H9 (cell line): ENCODE data around the gene USP43. TPM values are rescaled to one million over a fixed set of nuclear protein-coding genes. Genes with fewer than 3 reads are reported as not detected.
"Not testable (repeated sequence)": the region's sequence is repeated elsewhere in the genome, so short reads cannot be mapped to it uniquely, and the experiment has no call there.

Experiments
- DNase-seq: peaks from one replicate; pipeline ENCODE4 v3.0.0-alpha.2; 2017
- H2AFZ ChIP-seq: one replicate; pipeline ENCODE4 v1.6.1; 2013; ENCODE audit warnings: mild to moderate bottlenecking, low read length, control low read depth, moderate library complexity
- H2AK5ac ChIP-seq: 2 replicates; pipeline ENCODE4 v1.6.1; 2013; ENCODE audit warnings: low read length, control low read depth, mixed read lengths; ENCODE audit not compliant: insufficient read length
- H2BK120ac ChIP-seq: one replicate; pipeline ENCODE4 v1.6.1; 2013; ENCODE audit warnings: low read depth, mild to moderate bottlenecking, low read length, control low read depth, inconsistent platforms; ENCODE audit not compliant: poor library complexity, severe bottlenecking
- H2BK12ac ChIP-seq: 2 replicates; pipeline ENCODE4 v1.6.1; 2013; ENCODE audit warnings: low read length, control low read depth, mixed read lengths, low read depth; ENCODE audit not compliant: insufficient read length
- H2BK15ac ChIP-seq: 2 replicates; pipeline ENCODE4 v1.6.1; 2013; ENCODE audit warnings: low read depth, low read length, control low read depth
- H2BK20ac ChIP-seq: one replicate; pipeline ENCODE4 v1.6.1; 2013; ENCODE audit warnings: low read depth, mild to moderate bottlenecking, low read length, control low read depth, inconsistent platforms; ENCODE audit not compliant: poor library complexity, severe bottlenecking
- H2BK5ac ChIP-seq: 2 replicates; pipeline ENCODE4 v1.6.1; 2013; ENCODE audit warnings: low read length, control low read depth, mixed read lengths; ENCODE audit not compliant: insufficient read length
- H3K14ac ChIP-seq: 2 replicates; pipeline ENCODE4 v1.6.1; 2013; ENCODE audit warnings: low read length, control low read depth; ENCODE audit not compliant: insufficient read depth
- H3K18ac ChIP-seq: 2 replicates; pipeline ENCODE4 v1.6.1; 2013; ENCODE audit warnings: low read depth, mild to moderate bottlenecking, mixed read lengths, low read length, control low read depth; ENCODE audit not compliant: insufficient read length
- H3K23ac ChIP-seq: 2 replicates; pipeline ENCODE4 v1.6.1; 2013; ENCODE audit warnings: low read length, control low read depth, mixed read lengths, low read depth; ENCODE audit not compliant: insufficient read length
- H3K23me2 ChIP-seq: 2 replicates; pipeline ENCODE4 v1.6.1; 2013; ENCODE audit warnings: low read depth, mild to moderate bottlenecking, mixed read lengths, low read length, control low read depth; ENCODE audit not compliant: insufficient read length, poor library complexity, severe bottlenecking
- H3K27ac ChIP-seq: 2 replicates; pipeline ENCODE4 v1.5.1; 2013; ENCODE audit warnings: low read length, control low read depth, mixed read lengths, low read depth; ENCODE audit not compliant: insufficient read length
- H3K27me3 ChIP-seq: 2 replicates; pipeline ENCODE4 v1.6.1; 2013; ENCODE audit warnings: low read length, control low read depth, inconsistent platforms; ENCODE audit not compliant: insufficient read depth
- H3K4ac ChIP-seq: 2 replicates; pipeline ENCODE4 v1.6.1; 2013; ENCODE audit warnings: low read depth, mild to moderate bottlenecking, control low read depth, inconsistent platforms, low read length, moderate library complexity
- H3K4me1 ChIP-seq: 2 replicates; pipeline ENCODE4 v1.6.1; 2013; ENCODE audit warnings: low read length, control low read depth, inconsistent platforms; ENCODE audit not compliant: insufficient read depth
- H3K4me2 ChIP-seq: 2 replicates; pipeline ENCODE4 v1.6.1; 2013; ENCODE audit warnings: low read length, control low read depth, mixed read lengths; ENCODE audit not compliant: insufficient read length, insufficient read depth
- H3K56ac ChIP-seq: 2 replicates; pipeline ENCODE4 v1.6.1; 2013; ENCODE audit warnings: low read depth, mild to moderate bottlenecking, mixed read lengths, low read length, control low read depth; ENCODE audit not compliant: insufficient read length
- H3K79me1 ChIP-seq: 2 replicates; pipeline ENCODE4 v1.6.1; 2013; ENCODE audit warnings: low read depth, mild to moderate bottlenecking, moderate library complexity, low read length, control low read depth, inconsistent platforms; ENCODE audit not compliant: insufficient read depth, poor library complexity, severe bottlenecking
- H3K79me2 ChIP-seq: 2 replicates; pipeline ENCODE4 v1.6.1; 2013; ENCODE audit warnings: low read length, control low read depth, inconsistent platforms; ENCODE audit not compliant: insufficient read depth
- H3K9ac ChIP-seq: 2 replicates; pipeline ENCODE4 v1.6.1; 2013; ENCODE audit warnings: low read length, control low read depth, mixed read lengths; ENCODE audit not compliant: insufficient read length; ENCODE audit errors: extremely low read depth
- H3K9me3 ChIP-seq: one replicate; pipeline ENCODE4 v1.6.1; 2013; ENCODE audit warnings: low read depth, low read length, inconsistent platforms; ENCODE audit not compliant: control insufficient read depth
- H3T11ph ChIP-seq: one replicate; pipeline ENCODE4 v1.6.1; 2013; ENCODE audit warnings: mild to moderate bottlenecking, low read length, control low read depth, inconsistent platforms
- H4K20me1 ChIP-seq: one replicate; pipeline ENCODE4 v1.6.1; 2013; ENCODE audit not compliant: control insufficient read depth, insufficient read length, insufficient read depth
- H4K5ac ChIP-seq: 2 replicates; pipeline ENCODE4 v1.6.1; 2013; ENCODE audit warnings: low read depth, mild to moderate bottlenecking, mixed read lengths, low read length, control low read depth; ENCODE audit not compliant: insufficient read length
- H4K8ac ChIP-seq: replicated peaks from 2 replicates; pipeline ENCODE4 v1.6.1; 2013; ENCODE audit warnings: low read length, control low read depth, mixed read lengths, low read depth; ENCODE audit not compliant: insufficient read length
- H4K91ac ChIP-seq: 2 replicates; pipeline ENCODE4 v1.6.1; 2013; ENCODE audit warnings: low read depth, mild to moderate bottlenecking, moderate library complexity, mixed read lengths, low read length, control low read depth; ENCODE audit not compliant: insufficient read length
- H3K27ac Mint-ChIP-seq, 3 experiments: 2 replicates in 2 of 3; 3 replicates in 1 of 3; pipeline ENCODE4 v1.8.0; 2020 to 2021; ENCODE audit warnings: mixed read lengths in 3 of 3, mild to moderate bottlenecking in 1 of 3, moderate library complexity in 1 of 3
- H3K27me3 Mint-ChIP-seq: 2 replicates; pipeline ENCODE4 v1.8.0; 2021; ENCODE audit warnings: low read depth, mild to moderate bottlenecking, moderate library complexity, mixed read lengths
- H3K36me3 Mint-ChIP-seq, 3 experiments: 2 replicates in 2 of 3; 3 replicates in 1 of 3; pipeline ENCODE4 v1.8.0; 2020 to 2021; ENCODE audit warnings: low read depth in 3 of 3, mixed read lengths in 3 of 3; ENCODE audit not compliant: insufficient read depth in 1 of 3
- H3K4me1 Mint-ChIP-seq, 2 experiments: 2 replicates each; pipeline ENCODE4 v1.8.0; 2020; ENCODE audit warnings: mixed read lengths in 2 of 2
- H3K4me3 Mint-ChIP-seq, 2 experiments: 2 replicates in 1 of 2; 3 replicates in 1 of 2; pipeline ENCODE4 v1.8.0; 2020 to 2021; ENCODE audit warnings: mild to moderate bottlenecking in 2 of 2, mixed read lengths in 2 of 2, moderate library complexity in 1 of 2
- H3K9me3 Mint-ChIP-seq, 2 experiments: 2 replicates in 1 of 2; 3 replicates in 1 of 2; pipeline ENCODE4 v1.8.0; 2020; ENCODE audit warnings: mild to moderate bottlenecking in 2 of 2, mixed read lengths in 2 of 2, moderate library complexity in 1 of 2
- CTCF ChIP-seq: fragments of 200-600 bp; sonication (generic); conservative IDR thresholded peaks from 3 replicates; pipeline ENCODE4 v1.8.0; 2021; ENCODE audit warnings: antibody characterized with exemption, mild to moderate bottlenecking
- WGBS: extraction: QIAGEN DNeasy Blood & Tissue Kit; methylation state at CpG from one replicate; pipeline ENCODE4 v1.1.7; 2013; ENCODE audit warnings: missing lambda C conversion rate, low lambda C conversion rate, mixed read lengths; ENCODE audit not compliant: insufficient read length; ENCODE audit errors: extremely low coverage; 5-methylcytosine and 5-hydroxymethylcytosine counted together
- long read RNA-seq: library from polyadenylated mRNA; unstranded; transcript quantifications from one replicate; pipeline ENCODE4 v2.0.0, GENCODE V29; 2020
- total RNA-seq: library from RNA; stranded (reverse); gene quantifications from 2 replicates; pipeline ENCODE4 v1.2.1, GENCODE V29; 2021

USP43 gene
- total RNA-seq: 5.2 and 5.5 TPM in 2 replicates
- long read RNA-seq, partial matches to known transcripts: 0 of 6 reads
- long read RNA-seq, other reads (novel, unspliced or antisense): 5 of 6 reads

- no peak within 1 kb of the TSS for H3K56ac ChIP-seq
- H3K23ac ChIP-seq: no peak within 1 kb of the TSS
- no peak within 1 kb of the TSS for H2BK5ac ChIP-seq
- Mint-ChIP-seq H3K27me3 (peaks cover 14% of the 10 kb centered on the region), H3K27ac (peak within 1 kb of the TSS; percentile 94 to 97 (median 97)), H3K9me3 (peaks cover 0 to 2% of the 10 kb centered on the region in 2 experiments; a peak in 3 of 5 replicates), H3K4me1 (peaks cover 38 to 39% of the 10 kb centered on the region in 2 experiments), H3K4me3 (peak within 1 kb of the TSS; percentile 90 to 92), H3K36me3 (no peaks in the 10 kb centered on the region)
- H3K9ac ChIP-seq: peak within 1 kb of the TSS; percentile 78
- H3K27me3 ChIP-seq: peaks cover 4% of the 10 kb centered on the region; the same call in 1 of the 2 replicates
- H4K8ac ChIP-seq: no peak within 1 kb of the TSS
- H2AFZ ChIP-seq: no peak within 1 kb of the TSS
- H3K14ac ChIP-seq: peak within 1 kb of the TSS; percentile 92
- H3K4ac ChIP-seq: no peak within 1 kb of the TSS
- no peak within 1 kb of the TSS for H2AK5ac ChIP-seq
- peaks cover 17% of the 10 kb centered on the region for H3K23me2 ChIP-seq
- H3K18ac ChIP-seq: peak within 1 kb of the TSS; percentile 64
- H3K79me1 ChIP-seq: no peaks in the 10 kb centered on the region
- H2BK12ac ChIP-seq: peak within 1 kb of the TSS; percentile 26
- no peaks in the 10 kb centered on the region for H4K20me1 ChIP-seq
- H2BK15ac ChIP-seq: no peak within 1 kb of the TSS
- WGBS: no CpG with 5 or more reads among the region's 72 CpGs
- peak within 1 kb of the TSS; percentile 44 for H4K5ac ChIP-seq
- H3K27ac ChIP-seq: peak within 1 kb of the TSS; percentile 46
- no peaks in the 10 kb centered on the region for H3K79me2 ChIP-seq
- TF ChIP-seq CTCF: no peak
- H3K4me1 ChIP-seq: peaks cover 3% of the 10 kb centered on the region; the same call in 1 of the 2 replicates
- peak; percentile 90 for DNase-seq
- H4K91ac ChIP-seq: no peak within 1 kb of the TSS
- H3K4me2 ChIP-seq: peak within 1 kb of the TSS; percentile 95
- no peak within 1 kb of the TSS for H2BK120ac ChIP-seq
- H2BK20ac ChIP-seq: no peak within 1 kb of the TSS
- H3T11ph ChIP-seq: no peak within 1 kb of the TSS
- no peaks in the 10 kb centered on the region for H3K9me3 ChIP-seq
Measured at GRCh38 chr17:9644910-9645751, at the start of gene USP43. Gene USP43, plus strand, starts transcription at chr17:9645517. Its CDS starts 116 bp downstream, at chr17:9645633.

GRCh38 chr17:9597638-9598037 lies 47.7 kb upstream of the USP43 start:
- not testable (repeated sequence) for H4K20me1 ChIP-seq, H3K4me1 ChIP-seq, H2BK15ac ChIP-seq, H3K79me1 ChIP-seq, H3K27me3 Mint-ChIP-seq, H3K9me3 ChIP-seq, H3K27ac Mint-ChIP-seq, H3K27ac ChIP-seq, H3K23me2 ChIP-seq, H3K4me3 Mint-ChIP-seq, H3K36me3 Mint-ChIP-seq, H4K91ac ChIP-seq, H2BK5ac ChIP-seq, H3K4ac ChIP-seq, DNase-seq, H3K14ac ChIP-seq, H3K18ac ChIP-seq, H3K4me1 Mint-ChIP-seq, H2BK20ac ChIP-seq, H2BK12ac ChIP-seq, H3K9ac ChIP-seq, H3K79me2 ChIP-seq, H3K9me3 Mint-ChIP-seq, H4K5ac ChIP-seq, H2BK120ac ChIP-seq, H4K8ac ChIP-seq, H3K23ac ChIP-seq, H3T11ph ChIP-seq, H3K56ac ChIP-seq, H2AK5ac ChIP-seq, H2AFZ ChIP-seq, H3K4me2 ChIP-seq, H3K27me3 ChIP-seq
- WGBS: no CpG with 5 or more reads among the region's 5 CpGs
